ENCODE data around the gene COX7A1. TPM values are rescaled to one million over a fixed set of nuclear protein-coding genes. Genes with fewer than 3 reads are reported as not detected.
A peak's percentile ranks its signal among the peaks of the same experiment; 100 is the strongest.

Gene COX7A1
- total and polyA plus RNA-seq, 7 donors: 11.3 to 88.5 (median 43.0) TPM

- Histone ChIP-seq H3K27ac (peak overlapping the region; percentile 91 to 99 (median 93)), H3K36me3 (peaks cover 11 to 43% (median 32%) of the 10 kb centered on the region in 4 donors), H3K9me3 (no peaks in the 10 kb centered on the region), H3K27me3 (no peaks in the 10 kb centered on the region), H3K4me3 (peak overlapping the region; percentile 41 to 79 (median 58)), H3K4me1 (peaks cover 0 to 31% (median 20%) of the 10 kb centered on the region in 4 donors)
- intact Hi-C loops (cut with DNase I): loop anchor here (1.0 kb wide), 1 partner anchor 11 kb away; the partner anchor contains the start of gene CAPNS1
- WGBS, 2 donors: 71 to 80% methylated on average over 47 of the region's 47 CpGs
- DNase-seq: peak; percentile 83
- TF ChIP-seq POLR2AphosphoS5 (IDR thresholded peaks at IDR 0.05) (peak; percentile 70 to 77 (median 76)), POLR2A (IDR thresholded peaks at IDR 0.05) (no peak), EP300 (IDR thresholded peaks at IDR 0.05) (no peak), CTCF (IDR thresholded peaks at IDR 0.05) (no peak)
Observed at GRCh38 chr19:36151144-36152018, 866 bp downstream of the COX7A1 start.

DNA sequence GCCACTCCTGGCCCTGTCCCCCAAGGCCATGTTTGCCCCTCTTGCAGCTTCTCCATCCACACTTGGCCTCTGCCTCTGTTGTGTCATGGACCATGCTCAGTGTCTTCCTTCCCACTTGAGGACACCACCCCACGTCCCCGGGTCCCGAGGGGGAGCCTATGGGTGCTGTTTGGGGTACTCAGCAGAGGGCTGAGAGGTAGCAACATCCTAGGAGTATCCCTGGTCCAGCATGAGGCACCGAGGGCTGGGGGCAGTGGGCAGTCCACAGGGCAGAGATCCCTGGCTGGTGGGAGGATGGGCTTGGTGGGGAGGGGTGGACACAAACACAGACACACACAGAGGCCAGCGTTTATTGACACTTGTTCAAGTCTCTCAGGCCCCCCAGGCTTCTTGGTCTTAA lies 1.7 kb downstream of the COX7A1 start:
- peak overlapping the region in 2 of 4 donors; percentile 66 to 79 for H3K4me3 ChIP-seq
- intact Hi-C loops (cut with DNase I): no loop called here

DNA sequence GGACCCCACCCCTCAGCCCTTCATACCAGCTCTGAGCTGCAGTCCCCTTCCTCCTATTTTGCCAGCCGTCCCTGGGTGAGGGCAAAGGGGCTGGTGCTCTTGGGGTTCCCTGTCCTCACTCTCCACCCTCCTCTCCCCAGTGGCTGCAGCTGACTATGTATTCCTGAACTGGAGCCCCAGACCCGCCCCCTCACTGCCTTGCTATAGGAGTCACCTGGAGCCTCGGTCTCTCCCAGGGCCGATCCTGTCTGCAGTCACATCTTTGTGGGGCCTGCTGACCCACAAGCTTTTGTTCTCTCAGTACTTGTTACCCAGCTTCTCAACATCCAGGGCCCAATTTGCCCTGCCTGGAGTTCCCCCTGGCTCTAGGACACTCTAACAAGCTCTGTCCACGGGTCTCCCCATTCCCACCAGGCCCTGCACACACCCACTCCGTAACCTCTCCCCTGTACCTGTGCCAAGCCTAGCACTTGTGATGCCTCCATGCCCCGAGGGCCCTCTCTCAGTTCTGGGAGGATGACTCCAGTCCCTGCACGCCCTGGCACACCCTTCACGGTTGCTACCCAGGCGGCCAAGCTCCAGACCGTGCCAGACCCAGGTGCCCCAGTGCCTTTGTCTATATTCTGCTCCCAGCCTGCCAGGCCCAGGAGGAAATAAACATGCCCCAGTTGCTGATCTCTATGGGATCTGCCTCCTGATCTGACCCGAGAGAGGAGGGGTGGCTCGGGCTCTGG lies 2.4 kb downstream of the COX7A1 start:
- 83 to 87% methylated on average over 13 of the region's 13 CpGs for WGBS, 2 donors
- peaks cover 0 to 31% (median 20%) of the 10 kb centered on the region in 4 donors for H3K4me1 ChIP-seq
- peaks cover 26 to 58% (median 46%) of the 10 kb centered on the region in 4 donors for H3K36me3 ChIP-seq
- H3K9me3 ChIP-seq: no peaks in the 10 kb centered on the region
- TF ChIP-seq POLR2A (IDR thresholded peaks at IDR 0.05) (no peak), CTCF (IDR thresholded peaks at IDR 0.05) (no peak), EP300 (IDR thresholded peaks at IDR 0.05) (no peak), POLR2AphosphoS5 (IDR thresholded peaks at IDR 0.05) (no peak)
- peak overlapping the region; percentile 91 to 99 (median 93) for H3K27ac ChIP-seq
- no peak for DNase-seq
- intact Hi-C loops (cut with DNase I): no loop called here
- no peak overlapping the region for H3K4me3 ChIP-seq
- no peaks in the 10 kb centered on the region for H3K27me3 ChIP-seq

More for the DNA sequence above, 1.7 kb downstream of the COX7A1 start:
- Histone ChIP-seq H3K27me3 (no peaks in the 10 kb centered on the region), H3K36me3 (peaks cover 19 to 51% (median 40%) of the 10 kb centered on the region in 4 donors), H3K9me3 (no peaks in the 10 kb centered on the region), H3K27ac (peak overlapping the region; percentile 91 to 99 (median 93)), H3K4me1 (peaks cover 0 to 31% (median 20%) of the 10 kb centered on the region in 4 donors)
- no peak for DNase-seq
- no peak for TF ChIP-seq POLR2AphosphoS5 (IDR thresholded peaks at IDR 0.05)
- TF ChIP-seq POLR2A (IDR thresholded peaks at IDR 0.05): no peak
- TF ChIP-seq CTCF (IDR thresholded peaks at IDR 0.05): no peak
- TF ChIP-seq EP300 (IDR thresholded peaks at IDR 0.05): no peak
- WGBS, 2 donors: 80 to 85% methylated on average over 5 of the region's 5 CpGs

- DNase-seq: no peak
- H3K27ac ChIP-seq: no peak overlapping the region
- WGBS, 2 donors: 97% methylated on average over 6 of the region's 6 CpGs
- peaks cover 45 to 74% (median 59%) of the 10 kb centered on the region in 4 donors for H3K36me3 ChIP-seq
- peaks cover 0 to 14% (median 12%) of the 10 kb centered on the region in 4 donors for H3K4me1 ChIP-seq
- no peak overlapping the region for H3K4me3 ChIP-seq
- TF ChIP-seq EP300 (IDR thresholded peaks at IDR 0.05) (no peak), POLR2A (IDR thresholded peaks at IDR 0.05) (no peak), POLR2AphosphoS5 (IDR thresholded peaks at IDR 0.05) (no peak), CTCF (IDR thresholded peaks at IDR 0.05) (no peak)
- H3K27me3 ChIP-seq: no peaks in the 10 kb centered on the region
- intact Hi-C loops (cut with DNase I): loop anchor here (5.0 kb wide), 1 partner anchor 387 kb away; the partner anchor contains the start of genes HSPB6 and PROSER3
- no peaks in the 10 kb centered on the region for H3K9me3 ChIP-seq
Observed at GRCh38 chr19:36144624-36145023, 7.6 kb downstream of the COX7A1 start.
